ENCODE results near the gene NCAM1. TPM values are rescaled to one million over a fixed set of nuclear protein-coding genes. Genes with fewer than 3 reads are reported as not detected.
"Not testable (repeated sequence)": the region's sequence is repeated elsewhere in the genome, so short reads cannot be mapped to it uniquely, and the experiment has no call there.

Gene NCAM1
- polyA plus RNA-seq (0.02 to 0.04 TPM (median 0.03 TPM) in 3 replicates), polyA minus RNA-seq (0.58 TPM in 1 of 3 replicates, not detected in the others)
- not detected for polyA plus RNA-seq (2011; ENCODE audit: low read depth)
- polyA plus RNA-seq (2011; cell fraction: cytosol; rRNA removed): 0.04 TPM in 1 of 2 replicates, not detected in the other
- polyA plus RNA-seq (2011; cell fraction: nucleus; rRNA removed): 0.04 and 0.07 TPM in 2 replicates
- polyA plus RNA-seq (2012; ENCODE audit: low replicate concordance): 0.03 and 0.17 TPM in 2 replicates
- not detected for polyA minus RNA-seq (2011; cell fraction: cytosol; rRNA and poly(A)+ RNA removed)
- polyA minus RNA-seq (2011; cell fraction: nucleus; rRNA and poly(A)+ RNA removed): 0.53 TPM in 1 of 2 replicates, not detected in the other

DNA sequence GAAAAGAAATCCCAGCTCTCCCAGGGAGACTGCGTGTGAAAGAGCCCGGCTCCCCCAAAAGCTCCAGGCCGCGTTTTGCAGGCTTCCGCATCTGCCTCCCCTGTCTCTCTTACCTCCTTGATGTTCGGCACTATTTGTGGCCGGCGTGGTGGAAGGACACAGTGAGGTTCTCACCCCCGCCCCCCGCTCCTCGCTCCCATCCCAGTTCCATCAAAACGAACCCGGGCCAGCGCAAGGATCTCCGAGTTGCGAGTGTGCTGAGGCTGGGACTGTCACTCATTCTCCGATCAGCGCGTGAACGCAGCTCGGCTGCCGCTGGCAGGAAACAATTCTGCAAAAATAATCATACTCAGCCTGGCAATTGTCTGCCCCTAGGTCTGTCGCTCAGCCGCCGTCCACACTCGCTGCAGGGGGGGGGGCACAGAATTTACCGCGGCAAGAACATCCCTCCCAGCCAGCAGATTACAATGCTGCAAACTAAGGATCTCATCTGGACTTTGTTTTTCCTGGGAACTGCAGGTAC lies at the start of gene NCAM1:
Gene NCAM1 (plus strand): TSS at position 275 of the 523 bp plus-strand sequence.
- Histone ChIP-seq H3K9me1 (ENCODE audit: control insufficient read depth, extremely low read depth, insufficient read depth, low read length) (no peaks in the 10 kb centered on the region), H3K4me3 (ENCODE audit: control insufficient read depth in 2 of 3, extremely low read depth in 1 of 3, insufficient read depth in 2 of 3, low read depth in 1 of 3, low read length in 3 of 3) (peak within 1 kb of the TSS; percentile 17 to 65 (median 26)), H3K4me1 (ENCODE audit: control insufficient read depth, extremely low read depth, insufficient read depth, low read length) (peaks cover 4% of the 10 kb centered on the region), H3K9ac (ENCODE audit: control insufficient read depth, extremely low read depth, insufficient read depth, low read length) (no peak within 1 kb of the TSS), H3K36me3 (ENCODE audit: control insufficient read depth in 2 of 2, extremely low read depth in 1 of 2, insufficient read depth in 2 of 2, low read length in 2 of 2) (no peaks in the 10 kb centered on the region), H2AFZ (ENCODE audit: control insufficient read depth, low read length) (peak within 1 kb of the TSS; percentile 6), H3K9me3 (ENCODE audit: control insufficient read depth, low read depth, low read length) (no peaks in the 10 kb centered on the region), H3K4me2 (ENCODE audit: control insufficient read depth, extremely low read depth, insufficient read depth, low read depth, low read length) (peak within 1 kb of the TSS; percentile 83), H4K20me1 (ENCODE audit: control insufficient read depth, extremely low read depth, insufficient read depth, low read length) (no peaks in the 10 kb centered on the region), H3K27me3 (ENCODE audit: control insufficient read depth, extremely low read depth, insufficient read depth, low read length) (peaks cover 64% of the 10 kb centered on the region), H3K27ac (ENCODE audit: control insufficient read depth, insufficient read depth, low read length) (no peak within 1 kb of the TSS), H3K79me2 (ENCODE audit: control insufficient read depth, insufficient read depth, low read length) (no peaks in the 10 kb centered on the region)
- dilution Hi-C loops (cut with MboI; ENCODE audit: extremely low pct_ligation_motif_present, low sequenced_read_pairs): no loop called here
- peak; percentile 51 for TF ChIP-seq EZH2 (IDR thresholded peaks at IDR 0.05; ENCODE audit: low read length)
- TF ChIP-seq, protein P1, sequence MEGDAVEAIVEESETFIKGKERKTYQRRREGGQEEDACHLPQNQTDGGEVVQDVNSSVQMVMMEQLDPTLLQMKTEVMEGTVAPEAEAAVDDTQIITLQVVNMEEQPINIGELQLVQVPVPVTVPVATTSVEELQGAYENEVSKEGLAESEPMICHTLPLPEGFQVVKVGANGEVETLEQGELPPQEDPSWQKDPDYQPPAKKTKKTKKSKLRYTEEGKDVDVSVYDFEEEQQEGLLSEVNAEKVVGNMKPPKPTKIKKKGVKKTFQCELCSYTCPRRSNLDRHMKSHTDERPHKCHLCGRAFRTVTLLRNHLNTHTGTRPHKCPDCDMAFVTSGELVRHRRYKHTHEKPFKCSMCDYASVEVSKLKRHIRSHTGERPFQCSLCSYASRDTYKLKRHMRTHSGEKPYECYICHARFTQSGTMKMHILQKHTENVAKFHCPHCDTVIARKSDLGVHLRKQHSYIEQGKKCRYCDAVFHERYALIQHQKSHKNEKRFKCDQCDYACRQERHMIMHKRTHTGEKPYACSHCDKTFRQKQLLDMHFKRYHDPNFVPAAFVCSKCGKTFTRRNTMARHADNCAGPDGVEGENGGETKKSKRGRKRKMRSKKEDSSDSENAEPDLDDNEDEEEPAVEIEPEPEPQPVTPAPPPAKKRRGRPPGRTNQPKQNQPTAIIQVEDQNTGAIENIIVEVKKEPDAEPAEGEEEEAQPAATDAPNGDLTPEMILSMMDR (optimal IDR thresholded peaks at IDR 0.05 in 1 of 3, IDR thresholded peaks at IDR 0.05 in 1 of 3, conservative IDR thresholded peaks at IDR 0.05 in 1 of 3; ENCODE audit: extremely low read depth in 1 of 3, insufficient read depth in 2 of 3, low read length in 3 of 3): no peak
- FAIRE-seq (no peak), DNase-seq (ENCODE audit: low read depth, low spot score) (no peak)

DNA sequence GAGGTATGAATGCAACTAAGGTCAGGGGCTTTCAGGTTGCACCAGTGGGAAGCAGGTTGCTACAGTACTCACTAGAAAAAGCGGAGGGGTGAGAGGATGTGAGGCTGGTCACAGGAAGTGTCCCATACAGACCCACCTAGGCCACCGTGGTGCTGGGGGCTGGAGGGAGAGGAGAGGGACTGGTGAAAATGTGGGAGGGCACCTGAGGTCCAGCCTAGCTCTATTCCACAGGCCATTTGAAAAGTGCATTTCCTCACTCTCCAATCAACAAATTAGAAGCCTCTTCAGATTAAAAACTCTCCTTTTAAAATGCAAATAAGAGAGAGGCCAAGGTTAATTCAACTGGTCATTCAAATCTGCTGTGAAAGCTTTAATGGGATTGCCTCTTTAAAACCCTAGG lies 38.6 kb upstream of the NCAM1 start:
- Histone ChIP-seq H3K4me3 (ENCODE audit: control insufficient read depth in 2 of 3, extremely low read depth in 1 of 3, insufficient read depth in 2 of 3, low read depth in 1 of 3, low read length in 3 of 3) (no peak overlapping the region), H3K27ac (ENCODE audit: control insufficient read depth, insufficient read depth, low read length) (no peak overlapping the region), H3K4me2 (ENCODE audit: control insufficient read depth, extremely low read depth, insufficient read depth, low read depth, low read length) (no peak overlapping the region), H2AFZ (ENCODE audit: control insufficient read depth, low read length) (no peak overlapping the region), H3K79me2 (ENCODE audit: control insufficient read depth, insufficient read depth, low read length) (no peaks in the 10 kb centered on the region), H4K20me1 (ENCODE audit: control insufficient read depth, extremely low read depth, insufficient read depth, low read length) (no peaks in the 10 kb centered on the region), H3K9me1 (ENCODE audit: control insufficient read depth, extremely low read depth, insufficient read depth, low read length) (no peaks in the 10 kb centered on the region), H3K27me3 (ENCODE audit: control insufficient read depth, extremely low read depth, insufficient read depth, low read length) (no peaks in the 10 kb centered on the region), H3K9ac (ENCODE audit: control insufficient read depth, extremely low read depth, insufficient read depth, low read length) (no peak overlapping the region), H3K4me1 (ENCODE audit: control insufficient read depth, extremely low read depth, insufficient read depth, low read length) (no peaks in the 10 kb centered on the region), H3K9me3 (ENCODE audit: control insufficient read depth, low read depth, low read length) (no peaks in the 10 kb centered on the region), H3K36me3 (ENCODE audit: control insufficient read depth in 2 of 2, extremely low read depth in 1 of 2, insufficient read depth in 2 of 2, low read length in 2 of 2) (no peaks in the 10 kb centered on the region)
- TF ChIP-seq, protein P1 (optimal IDR thresholded peaks at IDR 0.05 in 1 of 3, IDR thresholded peaks at IDR 0.05 in 1 of 3, conservative IDR thresholded peaks at IDR 0.05 in 1 of 3; ENCODE audit: extremely low read depth in 1 of 3, insufficient read depth in 2 of 3, low read length in 3 of 3): no peak
- TF ChIP-seq EZH2 (IDR thresholded peaks at IDR 0.05; ENCODE audit: low read length): no peak
- DNase-seq (ENCODE audit: low read depth, low spot score) (no peak), FAIRE-seq (no peak)
- dilution Hi-C loops (cut with MboI; ENCODE audit: extremely low pct_ligation_motif_present, low sequenced_read_pairs): no loop called here

DNA sequence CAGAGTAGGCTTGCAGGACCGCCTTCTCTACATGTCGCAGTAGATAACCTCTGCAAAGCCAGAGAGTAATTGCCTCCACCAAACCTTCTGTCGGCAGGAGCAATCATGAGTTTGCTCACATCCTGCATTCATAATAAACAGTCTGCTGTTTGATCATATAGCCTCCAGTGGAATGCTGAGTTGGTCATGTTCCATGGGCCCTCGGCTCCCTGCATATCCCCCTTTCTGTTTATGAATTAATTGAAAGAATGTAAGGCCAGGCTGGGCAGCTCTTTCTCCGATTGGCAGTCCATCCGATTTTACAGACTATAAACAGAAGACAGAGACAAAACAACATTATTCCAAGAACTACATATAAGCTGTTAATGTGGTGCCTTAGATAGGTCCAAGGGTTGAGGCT lies 36.4 kb upstream of the NCAM1 start:
- H3K9me3 ChIP-seq (ENCODE audit: control insufficient read depth, low read depth, low read length); dilution Hi-C loops (cut with MboI; ENCODE audit: extremely low pct_ligation_motif_present, low sequenced_read_pairs); H3K9ac ChIP-seq (ENCODE audit: control insufficient read depth, extremely low read depth, insufficient read depth, low read length); H3K4me2 ChIP-seq (ENCODE audit: control insufficient read depth, extremely low read depth, insufficient read depth, low read depth, low read length); H3K4me1 ChIP-seq (ENCODE audit: control insufficient read depth, extremely low read depth, insufficient read depth, low read length); H3K27me3 ChIP-seq (ENCODE audit: control insufficient read depth, extremely low read depth, insufficient read depth, low read length); H3K79me2 ChIP-seq (ENCODE audit: control insufficient read depth, insufficient read depth, low read length); H2AFZ ChIP-seq (ENCODE audit: control insufficient read depth, low read length); H3K4me3 ChIP-seq (ENCODE audit: control insufficient read depth in 2 of 3, extremely low read depth in 1 of 3, insufficient read depth in 2 of 3, low read depth in 1 of 3, low read length in 3 of 3); H3K36me3 ChIP-seq (ENCODE audit: control insufficient read depth in 2 of 2, extremely low read depth in 1 of 2, insufficient read depth in 2 of 2, low read length in 2 of 2); H3K9me1 ChIP-seq (ENCODE audit: control insufficient read depth, extremely low read depth, insufficient read depth, low read length); DNase-seq (ENCODE audit: low read depth, low spot score); H3K27ac ChIP-seq (ENCODE audit: control insufficient read depth, insufficient read depth, low read length); H4K20me1 ChIP-seq (ENCODE audit: control insufficient read depth, extremely low read depth, insufficient read depth, low read length); FAIRE-seq: not testable (repeated sequence)
